GM23338 (cell line): ENCODE data around the gene PLCH2.

Experiments used
- CTCF ChIP-seq, 2 experiments: fragments of 200-600 bp in 1 of 2; sonication (generic) in 1 of 2; conservative IDR thresholded peaks; 2 replicates each; pipeline versions ENCODE4 v1.5.1 to v1.6.1; 2016 to 2017; ENCODE audit warnings: antibody characterized with exemption in 2 of 2, low read depth in 2 of 2, mild to moderate bottlenecking in 2 of 2, moderate library complexity in 1 of 2
- EZH2 ChIP-seq: fragments of 200-600 bp; sonication (generic); IDR thresholded peaks from one replicate; pipeline ENCODE4 v1.8.0; 2017; ENCODE audit warnings: antibody characterized with exemption, mild to moderate bottlenecking, low read depth; ENCODE audit not compliant: unreplicated experiment
- JUNB ChIP-seq: IDR thresholded peaks from one replicate; pipeline ENCODE4 v1.6.1; 2016; ENCODE audit warnings: antibody characterized with exemption; ENCODE audit not compliant: unreplicated experiment
- POLR2AphosphoS5 ChIP-seq: IDR thresholded peaks from 2 replicates; pipeline ENCODE4 v1.6.1; 2016; ENCODE audit warnings: antibody characterized with exemption, low read depth
- REST ChIP-seq: IDR thresholded peaks from one replicate; pipeline ENCODE4 v1.6.1; 2018; ENCODE audit warnings: antibody characterized with exemption; ENCODE audit not compliant: unreplicated experiment
- ZNF114 ChIP-seq: fragments of 250-450 bp; sonication (Bioruptor Pico); IDR thresholded peaks from 2 replicates; pipeline ENCODE4 v1.5.0; 2020; ENCODE audit warnings: mild to moderate bottlenecking, moderate library complexity

GRCh38 chr1:2442661-2443060, 33.4 kb upstream of the PLCH2 start:
- TF ChIP-seq POLR2AphosphoS5: no peak
- TF ChIP-seq REST: no peak
- no peak for TF ChIP-seq CTCF (conservative IDR thresholded peaks at IDR 0.05; ENCODE audit: low read depth in 2 of 2)
- TF ChIP-seq EZH2: no peak
- TF ChIP-seq ZNF114: no peak
- TF ChIP-seq JUNB: no peak
